HEK293 (cell line): ENCODE measurements around the gene HOXB7.
A peak's percentile ranks its signal among the peaks of the same experiment; 100 is the strongest.

Experiments used
- GLI2 ChIP-seq: fragments of 450-650 bp; formaldehyde crosslinking; IDR thresholded peaks from 2 replicates; pipeline ENCODE4; 2017; ENCODE audit warnings: missing biosample characterization, missing genetic modification characterization, low read depth, borderline replicate concordance
- HOXC10 ChIP-seq: sonication (generic); formaldehyde crosslinking; IDR thresholded peaks from 2 replicates; pipeline ENCODE4 v1.8.1; 2023; ENCODE audit warnings: mild to moderate bottlenecking, missing genetic modification reagents
- KLF16 ChIP-seq: fragments of 450-650 bp; formaldehyde crosslinking; IDR thresholded peaks from 2 replicates; pipeline ENCODE4 v1.5.1; 2017; ENCODE audit warnings: missing biosample characterization, missing genetic modification characterization
- SALL2 ChIP-seq: fragments of 450-650 bp; formaldehyde crosslinking; IDR thresholded peaks from 2 replicates; pipeline ENCODE4 v1.5.0; 2017; ENCODE audit warnings: missing biosample characterization, mild to moderate bottlenecking, missing genetic modification characterization, borderline replicate concordance
- SP2 ChIP-seq: fragments of 450-650 bp; formaldehyde crosslinking; IDR thresholded peaks from 2 replicates; pipeline ENCODE4 v1.5.1; 2016; ENCODE audit warnings: missing biosample characterization, missing genetic modification characterization
- ZBTB8A ChIP-seq: fragments of 450-650 bp; formaldehyde crosslinking; IDR thresholded peaks from 2 replicates; pipeline ENCODE4 v1.5.1; 2016; ENCODE audit warnings: missing biosample characterization, missing genetic modification characterization
- ZIC2 ChIP-seq: fragments of 450-650 bp; formaldehyde crosslinking; IDR thresholded peaks from 2 replicates; pipeline ENCODE4 v1.5.1; 2016; ENCODE audit warnings: missing biosample characterization, missing genetic modification characterization
- ZNF140 ChIP-seq: fragments of 450-650 bp; formaldehyde crosslinking; IDR thresholded peaks from 2 replicates; pipeline ENCODE4 v1.5.1; 2016; ENCODE audit warnings: missing biosample characterization, missing genetic modification characterization
- ZNF146 ChIP-seq: fragments of 450-650 bp; formaldehyde crosslinking; IDR thresholded peaks from 2 replicates; pipeline ENCODE4 v1.5.1; 2016; ENCODE audit warnings: missing biosample characterization, missing genetic modification characterization
- ZNF2 ChIP-seq: fragments of 450-650 bp; formaldehyde crosslinking; IDR thresholded peaks from 2 replicates; pipeline ENCODE4 v1.5.1; 2016; ENCODE audit warnings: missing biosample characterization, missing genetic modification characterization
- ZNF311 ChIP-seq: fragments of 450-650 bp; formaldehyde crosslinking; IDR thresholded peaks from 2 replicates; pipeline ENCODE4 v1.5.1; 2017; ENCODE audit warnings: missing biosample characterization, missing genetic modification characterization, borderline replicate concordance
- ZNF426 ChIP-seq: fragments of 450-650 bp; formaldehyde crosslinking; IDR thresholded peaks from 2 replicates; pipeline ENCODE4 v1.5.1; 2017; ENCODE audit warnings: missing biosample characterization, missing genetic modification characterization, mild to moderate bottlenecking, inconsistent platforms, moderate library complexity
- ZNF501 ChIP-seq: fragments of 450-650 bp; formaldehyde crosslinking; IDR thresholded peaks from 2 replicates; pipeline ENCODE4 v1.5.1; 2016; ENCODE audit warnings: missing biosample characterization, missing genetic modification characterization
- ZNF530 ChIP-seq: fragments of 450-650 bp; formaldehyde crosslinking; IDR thresholded peaks from 2 replicates; pipeline ENCODE4 v1.5.1; 2016; ENCODE audit warnings: low read depth, missing biosample characterization, missing genetic modification characterization
- ZNF558 ChIP-seq: fragments of 450-650 bp; formaldehyde crosslinking; IDR thresholded peaks from 2 replicates; pipeline ENCODE4 v1.5.1; 2016; ENCODE audit warnings: missing biosample characterization, missing genetic modification characterization
- ZNF600 ChIP-seq: fragments of 450-650 bp; formaldehyde crosslinking; IDR thresholded peaks from 2 replicates; pipeline ENCODE4 v1.5.1; 2016; ENCODE audit warnings: missing biosample characterization, missing genetic modification characterization
- ZNF621 ChIP-seq: fragments of 450-650 bp; formaldehyde crosslinking; IDR thresholded peaks from 2 replicates; pipeline ENCODE4 v1.5.1; 2017; ENCODE audit warnings: missing biosample characterization, missing genetic modification characterization
- ZNF791 ChIP-seq: fragments of 450-650 bp; formaldehyde crosslinking; IDR thresholded peaks from 2 replicates; pipeline ENCODE4 v1.5.1; 2016; ENCODE audit warnings: missing biosample characterization, missing genetic modification characterization
- ZNF792 ChIP-seq: fragments of 450-650 bp; formaldehyde crosslinking; IDR thresholded peaks from 2 replicates; pipeline ENCODE4 v1.5.1; 2016; ENCODE audit warnings: missing biosample characterization, missing genetic modification characterization
- TF ChIP-seq, protein P1 (sequence below): fragments of 450-650 bp; formaldehyde crosslinking; IDR thresholded peaks from 2 replicates; pipeline ENCODE4 v1.5.1; 2016; ENCODE audit warnings: missing biosample characterization, missing genetic modification characterization, borderline replicate concordance
- TF ChIP-seq, protein P2 (sequence below): fragments of 450-650 bp; formaldehyde crosslinking; IDR thresholded peaks from 2 replicates; pipeline ENCODE4 v1.5.1; 2016; ENCODE audit warnings: missing biosample characterization, missing genetic modification characterization
- TF ChIP-seq, protein P3 (sequence below): fragments of 450-650 bp; formaldehyde crosslinking; IDR thresholded peaks from 2 replicates; pipeline ENCODE4 v1.5.1; 2016; ENCODE audit warnings: missing biosample characterization, missing genetic modification characterization
- TF ChIP-seq, protein P4 (sequence below): fragments of 450-650 bp; formaldehyde crosslinking; IDR thresholded peaks from 2 replicates; pipeline ENCODE4 v1.5.1; 2016; ENCODE audit warnings: missing biosample characterization, missing genetic modification characterization
- TF ChIP-seq, protein P5 (sequence below): fragments of 450-650 bp; formaldehyde crosslinking; IDR thresholded peaks from 2 replicates; pipeline ENCODE4 v1.5.1; 2016; ENCODE audit warnings: missing biosample characterization, missing genetic modification characterization, low read depth

HOXB7 gene

DNA sequence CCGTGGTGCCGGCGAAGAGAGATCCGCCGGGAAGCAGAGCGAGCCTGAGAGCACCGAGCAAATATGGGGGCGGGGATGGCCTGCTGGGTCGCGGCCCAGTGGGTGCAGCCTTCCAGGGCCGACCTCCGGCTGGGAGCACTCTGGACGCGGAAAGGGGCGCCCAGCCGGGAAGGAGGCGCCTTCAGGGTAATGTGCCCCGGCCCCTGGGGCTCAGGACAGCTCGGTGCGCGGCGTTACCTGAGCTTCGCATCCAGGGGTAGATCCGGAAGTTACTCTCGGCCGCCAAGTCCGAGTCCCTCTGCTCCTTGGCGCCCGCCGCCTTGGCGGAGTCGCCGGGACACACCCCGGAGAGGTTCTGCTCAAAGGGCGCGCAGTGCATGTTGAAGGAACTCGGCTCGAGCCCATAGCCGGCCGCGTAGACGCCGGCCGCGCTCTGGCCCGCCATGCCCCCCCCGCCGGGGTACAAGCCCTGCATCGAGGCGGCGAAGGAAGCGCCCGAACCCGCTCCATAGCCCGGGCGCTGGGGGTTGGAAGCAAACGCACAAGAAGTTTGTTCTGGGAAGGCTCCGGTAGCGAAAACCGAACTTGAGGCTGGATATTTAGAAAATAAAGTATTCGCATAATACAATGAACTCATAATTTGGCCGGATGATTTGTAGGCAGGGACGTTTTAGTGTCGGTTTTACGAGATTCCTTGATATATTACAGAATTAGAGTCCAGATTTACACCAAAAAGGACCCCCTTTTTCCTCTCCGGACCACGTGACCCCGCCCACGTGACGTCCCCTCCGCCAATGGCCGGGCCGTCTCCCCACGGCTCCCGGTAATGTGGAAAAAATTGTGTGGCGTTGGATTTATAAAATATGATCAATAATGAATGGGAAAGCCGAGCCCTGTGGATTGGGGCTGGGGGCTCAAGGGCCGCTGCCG, at the start of gene HOXB7 (continued):
- TF ChIP-seq, protein P1, sequence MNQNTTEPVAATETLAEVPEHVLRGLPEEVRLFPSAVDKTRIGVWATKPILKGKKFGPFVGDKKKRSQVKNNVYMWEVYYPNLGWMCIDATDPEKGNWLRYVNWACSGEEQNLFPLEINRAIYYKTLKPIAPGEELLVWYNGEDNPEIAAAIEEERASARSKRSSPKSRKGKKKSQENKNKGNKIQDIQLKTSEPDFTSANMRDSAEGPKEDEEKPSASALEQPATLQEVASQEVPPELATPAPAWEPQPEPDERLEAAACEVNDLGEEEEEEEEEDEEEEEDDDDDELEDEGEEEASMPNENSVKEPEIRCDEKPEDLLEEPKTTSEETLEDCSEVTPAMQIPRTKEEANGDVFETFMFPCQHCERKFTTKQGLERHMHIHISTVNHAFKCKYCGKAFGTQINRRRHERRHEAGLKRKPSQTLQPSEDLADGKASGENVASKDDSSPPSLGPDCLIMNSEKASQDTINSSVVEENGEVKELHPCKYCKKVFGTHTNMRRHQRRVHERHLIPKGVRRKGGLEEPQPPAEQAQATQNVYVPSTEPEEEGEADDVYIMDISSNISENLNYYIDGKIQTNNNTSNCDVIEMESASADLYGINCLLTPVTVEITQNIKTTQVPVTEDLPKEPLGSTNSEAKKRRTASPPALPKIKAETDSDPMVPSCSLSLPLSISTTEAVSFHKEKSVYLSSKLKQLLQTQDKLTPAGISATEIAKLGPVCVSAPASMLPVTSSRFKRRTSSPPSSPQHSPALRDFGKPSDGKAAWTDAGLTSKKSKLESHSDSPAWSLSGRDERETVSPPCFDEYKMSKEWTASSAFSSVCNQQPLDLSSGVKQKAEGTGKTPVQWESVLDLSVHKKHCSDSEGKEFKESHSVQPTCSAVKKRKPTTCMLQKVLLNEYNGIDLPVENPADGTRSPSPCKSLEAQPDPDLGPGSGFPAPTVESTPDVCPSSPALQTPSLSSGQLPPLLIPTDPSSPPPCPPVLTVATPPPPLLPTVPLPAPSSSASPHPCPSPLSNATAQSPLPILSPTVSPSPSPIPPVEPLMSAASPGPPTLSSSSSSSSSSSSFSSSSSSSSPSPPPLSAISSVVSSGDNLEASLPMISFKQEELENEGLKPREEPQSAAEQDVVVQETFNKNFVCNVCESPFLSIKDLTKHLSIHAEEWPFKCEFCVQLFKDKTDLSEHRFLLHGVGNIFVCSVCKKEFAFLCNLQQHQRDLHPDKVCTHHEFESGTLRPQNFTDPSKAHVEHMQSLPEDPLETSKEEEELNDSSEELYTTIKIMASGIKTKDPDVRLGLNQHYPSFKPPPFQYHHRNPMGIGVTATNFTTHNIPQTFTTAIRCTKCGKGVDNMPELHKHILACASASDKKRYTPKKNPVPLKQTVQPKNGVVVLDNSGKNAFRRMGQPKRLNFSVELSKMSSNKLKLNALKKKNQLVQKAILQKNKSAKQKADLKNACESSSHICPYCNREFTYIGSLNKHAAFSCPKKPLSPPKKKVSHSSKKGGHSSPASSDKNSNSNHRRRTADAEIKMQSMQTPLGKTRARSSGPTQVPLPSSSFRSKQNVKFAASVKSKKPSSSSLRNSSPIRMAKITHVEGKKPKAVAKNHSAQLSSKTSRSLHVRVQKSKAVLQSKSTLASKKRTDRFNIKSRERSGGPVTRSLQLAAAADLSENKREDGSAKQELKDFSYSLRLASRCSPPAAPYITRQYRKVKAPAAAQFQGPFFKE (tag by site-specific recombination), result no peak
- no peak for TF ChIP-seq ZNF426 (tag by site-specific recombination)
- peak; percentile 93 for TF ChIP-seq ZBTB8A (tag by site-specific recombination)
- TF ChIP-seq ZNF311 (tag by site-specific recombination), result no peak
- TF ChIP-seq HOXC10 (CRISPR knock-in tag), result no peak
- TF ChIP-seq, protein P2, sequence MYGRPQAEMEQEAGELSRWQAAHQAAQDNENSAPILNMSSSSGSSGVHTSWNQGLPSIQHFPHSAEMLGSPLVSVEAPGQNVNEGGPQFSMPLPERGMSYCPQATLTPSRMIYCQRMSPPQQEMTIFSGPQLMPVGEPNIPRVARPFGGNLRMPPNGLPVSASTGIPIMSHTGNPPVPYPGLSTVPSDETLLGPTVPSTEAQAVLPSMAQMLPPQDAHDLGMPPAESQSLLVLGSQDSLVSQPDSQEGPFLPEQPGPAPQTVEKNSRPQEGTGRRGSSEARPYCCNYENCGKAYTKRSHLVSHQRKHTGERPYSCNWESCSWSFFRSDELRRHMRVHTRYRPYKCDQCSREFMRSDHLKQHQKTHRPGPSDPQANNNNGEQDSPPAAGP, result no peak; the same call in 1 of the 2 replicates
- no peak for TF ChIP-seq ZNF146 (tag by site-specific recombination)
- TF ChIP-seq, protein P3, sequence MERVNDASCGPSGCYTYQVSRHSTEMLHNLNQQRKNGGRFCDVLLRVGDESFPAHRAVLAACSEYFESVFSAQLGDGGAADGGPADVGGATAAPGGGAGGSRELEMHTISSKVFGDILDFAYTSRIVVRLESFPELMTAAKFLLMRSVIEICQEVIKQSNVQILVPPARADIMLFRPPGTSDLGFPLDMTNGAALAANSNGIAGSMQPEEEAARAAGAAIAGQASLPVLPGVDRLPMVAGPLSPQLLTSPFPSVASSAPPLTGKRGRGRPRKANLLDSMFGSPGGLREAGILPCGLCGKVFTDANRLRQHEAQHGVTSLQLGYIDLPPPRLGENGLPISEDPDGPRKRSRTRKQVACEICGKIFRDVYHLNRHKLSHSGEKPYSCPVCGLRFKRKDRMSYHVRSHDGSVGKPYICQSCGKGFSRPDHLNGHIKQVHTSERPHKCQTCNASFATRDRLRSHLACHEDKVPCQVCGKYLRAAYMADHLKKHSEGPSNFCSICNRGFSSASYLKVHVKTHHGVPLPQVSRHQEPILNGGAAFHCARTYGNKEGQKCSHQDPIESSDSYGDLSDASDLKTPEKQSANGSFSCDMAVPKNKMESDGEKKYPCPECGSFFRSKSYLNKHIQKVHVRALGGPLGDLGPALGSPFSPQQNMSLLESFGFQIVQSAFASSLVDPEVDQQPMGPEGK (tag by site-specific recombination), result peak; percentile 69
- no peak for TF ChIP-seq SALL2 (tag by site-specific recombination)
- no peak for TF ChIP-seq ZNF140 (tag by site-specific recombination)
- TF ChIP-seq ZIC2, result peak; percentile 98
- peak; percentile 89 for TF ChIP-seq ZNF600 (tag by site-specific recombination)
- TF ChIP-seq GLI2 (tag by site-specific recombination), result no peak
- TF ChIP-seq, protein P4, sequence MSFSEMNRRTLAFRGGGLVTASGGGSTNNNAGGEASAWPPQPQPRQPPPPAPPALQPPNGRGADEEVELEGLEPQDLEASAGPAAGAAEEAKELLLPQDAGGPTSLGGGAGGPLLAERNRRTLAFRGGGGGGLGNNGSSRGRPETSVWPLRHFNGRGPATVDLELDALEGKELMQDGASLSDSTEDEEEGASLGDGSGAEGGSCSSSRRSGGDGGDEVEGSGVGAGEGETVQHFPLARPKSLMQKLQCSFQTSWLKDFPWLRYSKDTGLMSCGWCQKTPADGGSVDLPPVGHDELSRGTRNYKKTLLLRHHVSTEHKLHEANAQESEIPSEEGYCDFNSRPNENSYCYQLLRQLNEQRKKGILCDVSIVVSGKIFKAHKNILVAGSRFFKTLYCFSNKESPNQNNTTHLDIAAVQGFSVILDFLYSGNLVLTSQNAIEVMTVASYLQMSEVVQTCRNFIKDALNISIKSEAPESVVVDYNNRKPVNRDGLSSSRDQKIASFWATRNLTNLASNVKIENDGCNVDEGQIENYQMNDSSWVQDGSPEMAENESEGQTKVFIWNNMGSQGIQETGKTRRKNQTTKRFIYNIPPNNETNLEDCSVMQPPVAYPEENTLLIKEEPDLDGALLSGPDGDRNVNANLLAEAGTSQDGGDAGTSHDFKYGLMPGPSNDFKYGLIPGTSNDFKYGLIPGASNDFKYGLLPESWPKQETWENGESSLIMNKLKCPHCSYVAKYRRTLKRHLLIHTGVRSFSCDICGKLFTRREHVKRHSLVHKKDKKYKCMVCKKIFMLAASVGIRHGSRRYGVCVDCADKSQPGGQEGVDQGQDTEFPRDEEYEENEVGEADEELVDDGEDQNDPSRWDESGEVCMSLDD, result peak; percentile 84
- no peak for TF ChIP-seq ZNF558 (tag by site-specific recombination)
- no peak for TF ChIP-seq ZNF530 (tag by site-specific recombination)
- peak; percentile 44 for TF ChIP-seq SP2
- TF ChIP-seq ZNF501 (tag by site-specific recombination), result no peak; the same call in 1 of the 2 replicates
- TF ChIP-seq ZNF792, result no peak
- TF ChIP-seq ZNF791 (tag by site-specific recombination), result no peak
- TF ChIP-seq, protein P5, sequence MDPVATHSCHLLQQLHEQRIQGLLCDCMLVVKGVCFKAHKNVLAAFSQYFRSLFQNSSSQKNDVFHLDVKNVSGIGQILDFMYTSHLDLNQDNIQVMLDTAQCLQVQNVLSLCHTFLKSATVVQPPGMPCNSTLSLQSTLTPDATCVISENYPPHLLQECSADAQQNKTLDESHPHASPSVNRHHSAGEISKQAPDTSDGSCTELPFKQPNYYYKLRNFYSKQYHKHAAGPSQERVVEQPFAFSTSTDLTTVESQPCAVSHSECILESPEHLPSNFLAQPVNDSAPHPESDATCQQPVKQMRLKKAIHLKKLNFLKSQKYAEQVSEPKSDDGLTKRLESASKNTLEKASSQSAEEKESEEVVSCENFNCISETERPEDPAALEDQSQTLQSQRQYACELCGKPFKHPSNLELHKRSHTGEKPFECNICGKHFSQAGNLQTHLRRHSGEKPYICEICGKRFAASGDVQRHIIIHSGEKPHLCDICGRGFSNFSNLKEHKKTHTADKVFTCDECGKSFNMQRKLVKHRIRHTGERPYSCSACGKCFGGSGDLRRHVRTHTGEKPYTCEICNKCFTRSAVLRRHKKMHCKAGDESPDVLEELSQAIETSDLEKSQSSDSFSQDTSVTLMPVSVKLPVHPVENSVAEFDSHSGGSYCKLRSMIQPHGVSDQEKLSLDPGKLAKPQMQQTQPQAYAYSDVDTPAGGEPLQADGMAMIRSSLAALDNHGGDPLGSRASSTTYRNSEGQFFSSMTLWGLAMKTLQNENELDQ (tag by site-specific recombination), result no peak
- TF ChIP-seq KLF16 (tag by site-specific recombination), result peak; percentile 89
- no peak for TF ChIP-seq ZNF621 (tag by site-specific recombination)
- TF ChIP-seq ZNF2 (tag by site-specific recombination), result peak; percentile 32; the same call in 1 of the 2 replicates
